OCI-LY7 (cell line): Measurements from ENCODE around the gene MUC21.

Experiments used
- CTCF ChIP-seq: fragments of 200-600 bp; sonication (generic); conservative IDR thresholded peaks from 2 replicates; pipeline ENCODE4 v1.5.1; 2014; ENCODE audit warnings: mild to moderate bottlenecking, antibody characterized with exemption, low read length, moderate library complexity, mixed read lengths
- EZH2phosphoT487 ChIP-seq: fragments of 200-600 bp; sonication (generic); IDR thresholded peaks from 2 replicates; pipeline ENCODE4 v1.6.1; 2018; ENCODE audit warnings: low read depth, borderline replicate concordance, mild to moderate bottlenecking, mixed run types, antibody characterized with exemption, low read length, moderate library complexity, mixed read lengths

DNA sequence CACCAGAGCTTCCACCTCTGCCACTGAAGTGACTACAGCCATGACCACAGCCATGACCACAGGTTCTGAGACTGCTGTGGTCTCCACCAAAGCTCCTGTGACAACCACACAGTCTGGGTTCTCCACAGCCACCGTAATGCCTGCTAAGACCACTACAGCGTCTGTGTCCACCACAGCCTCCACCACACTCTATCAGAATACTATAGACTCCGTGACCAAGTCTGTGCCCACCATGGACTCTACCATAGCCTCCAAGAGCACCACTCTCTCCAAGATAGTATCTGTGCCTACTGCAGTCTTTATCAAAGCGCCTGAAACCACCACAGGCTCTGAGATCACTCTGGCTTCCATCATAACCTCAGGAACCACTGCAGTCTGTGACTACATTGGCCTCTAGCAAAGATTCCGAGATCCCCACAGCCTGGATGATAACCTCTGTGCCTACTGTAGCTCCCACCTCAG is 18.3 kb upstream of the MUC21 start:
- TF ChIP-seq CTCF (no peak), EZH2phosphoT487 (no peak)
